K562 (cell line): ENCODE data around the gene MSH4. TPM values are rescaled to one million over a fixed set of nuclear protein-coding genes. Genes with fewer than 3 reads are reported as not detected.

ENCODE experiments used
- BRCA1 ChIP-seq, 2 experiments: fragments of 450-650 bp in 1 of 2; sonication (generic) in 1 of 2; formaldehyde crosslinking in 1 of 2; IDR thresholded peaks; 2 replicates each; pipeline versions ENCODE4 v1.5.0 to v1.6.1; 2017 to 2020; ENCODE audit warnings: mild to moderate bottlenecking in 1 of 2, missing genetic modification reagents in 1 of 2
- DACH1 ChIP-seq: fragments of 450-650 bp; IDR thresholded peaks from 2 replicates; pipeline ENCODE4 v1.6.1; 2018; ENCODE audit not compliant: partially characterized antibody
- GABPB1 ChIP-seq: sonication (generic); formaldehyde crosslinking; IDR thresholded peaks from 2 replicates; pipeline ENCODE4 v1.8.0; 2022; ENCODE audit warnings: mild to moderate bottlenecking, missing genetic modification reagents
- NCOR1 ChIP-seq: fragments of 450-650 bp; IDR thresholded peaks from 2 replicates; pipeline ENCODE4 v1.6.1; 2016; ENCODE audit warnings: mild to moderate bottlenecking, moderate library complexity
- PTRF ChIP-seq: fragments of 450-650 bp; IDR thresholded peaks from 2 replicates; pipeline ENCODE4 v1.6.1; 2016; ENCODE audit warnings: mild to moderate bottlenecking, missing genetic modification characterization, missing compliant biosample characterization
- SRF ChIP-seq, 2 experiments: fragments of 250-450, 450-650 bp in 1 of 2; sonication (Bioruptor Pico) in 1 of 2; sonication (generic) in 1 of 2; formaldehyde crosslinking; IDR thresholded peaks; 2 replicates each; pipeline versions ENCODE4 v1.5.0 to v1.5.1; 2020 to 2022; ENCODE audit warnings: mild to moderate bottlenecking in 1 of 2, missing genetic modification reagents in 1 of 2
- TAL1 ChIP-seq: fragments of 450-650 bp; IDR thresholded peaks from 2 replicates; pipeline ENCODE4 v1.6.1; 2016; ENCODE audit warnings: mild to moderate bottlenecking
- XRCC4 ChIP-seq: IDR thresholded peaks from one replicate; pipeline ENCODE4 v1.6.1; 2011; ENCODE audit not compliant: insufficient read depth, insufficient read length; ENCODE audit errors: extremely low read depth
- ZNF316 ChIP-seq: fragments of 450-650 bp; IDR thresholded peaks from 2 replicates; pipeline ENCODE4 v1.6.1; 2016
- ZNF583 ChIP-seq: fragments of 250-450 bp; sonication (Bioruptor Pico); IDR thresholded peaks from 2 replicates; pipeline ENCODE4 v1.4.0; 2020
- polyA plus RNA-seq, 8 experiments: library from polyadenylated mRNA; depleted of rRNA in 4 of 8; stranded (reverse) in 5 of 8; unstranded in 3 of 8; fragments of >200 nt; fragmentation: Nextera tagmentation in 2 of 8; fragmentation: Illumina TruSeq in 1 of 8; extraction: Ambion mirVana in 2 of 8; extraction: Trizol in 1 of 8; gene quantifications; 2 replicates each; pipeline versions ENCODE4 v1.2.1 to v1.2.3, GENCODE V29; 2011 to 2014; ENCODE audit warnings: inconsistent platforms in 1 of 8, missing spikeins in 1 of 8
- total RNA-seq, 7 experiments: library from RNA; depleted of rRNA in 6 of 7; stranded (reverse); fragments of >200 nt in 6 of 7; fragmentation: Illumina TruSeq in 2 of 7; extraction: Trizol in 2 of 7; gene quantifications; 2 replicates each; pipeline versions ENCODE4 v1.2.1 to v1.2.3, GENCODE V29; 2011 to 2021; ENCODE audit warnings: low replicate concordance in 1 of 7
- TF ChIP-seq, protein P1 (sequence below): fragments of 150-350 bp; conservative IDR thresholded peaks from 2 replicates; pipeline ENCODE4 v1.6.1; 2014; ENCODE audit warnings: low read length
- TF ChIP-seq, protein P2 (sequence below): fragments of 450-650 bp; IDR thresholded peaks from 2 replicates; pipeline ENCODE4 v1.6.1; 2017; ENCODE audit warnings: antibody characterized with exemption, mild to moderate bottlenecking
- TF ChIP-seq, protein P3 (sequence below): sonication (generic); formaldehyde crosslinking; IDR thresholded peaks from 2 replicates; pipeline ENCODE4 v1.8.0; 2022; ENCODE audit warnings: mild to moderate bottlenecking, missing genetic modification reagents
- TF ChIP-seq, protein P4 (sequence below): fragments of 450-650 bp; IDR thresholded peaks from 2 replicates; pipeline ENCODE4 v1.7.0; 2016; ENCODE audit warnings: borderline replicate concordance
- TF ChIP-seq, protein P5 (sequence below): fragments of 450-650 bp; IDR thresholded peaks from 2 replicates; pipeline ENCODE4 v1.6.1; 2016; ENCODE audit warnings: antibody characterized with exemption

MSH4 gene
- total and polyA plus RNA-seq, 9 of the 15 experiments (the other 6 are each of a cell fraction or from before 2014, with no cell fraction given): 0.04 to 0.18 (median 0.12) TPM; not detected in 4

DNA sequence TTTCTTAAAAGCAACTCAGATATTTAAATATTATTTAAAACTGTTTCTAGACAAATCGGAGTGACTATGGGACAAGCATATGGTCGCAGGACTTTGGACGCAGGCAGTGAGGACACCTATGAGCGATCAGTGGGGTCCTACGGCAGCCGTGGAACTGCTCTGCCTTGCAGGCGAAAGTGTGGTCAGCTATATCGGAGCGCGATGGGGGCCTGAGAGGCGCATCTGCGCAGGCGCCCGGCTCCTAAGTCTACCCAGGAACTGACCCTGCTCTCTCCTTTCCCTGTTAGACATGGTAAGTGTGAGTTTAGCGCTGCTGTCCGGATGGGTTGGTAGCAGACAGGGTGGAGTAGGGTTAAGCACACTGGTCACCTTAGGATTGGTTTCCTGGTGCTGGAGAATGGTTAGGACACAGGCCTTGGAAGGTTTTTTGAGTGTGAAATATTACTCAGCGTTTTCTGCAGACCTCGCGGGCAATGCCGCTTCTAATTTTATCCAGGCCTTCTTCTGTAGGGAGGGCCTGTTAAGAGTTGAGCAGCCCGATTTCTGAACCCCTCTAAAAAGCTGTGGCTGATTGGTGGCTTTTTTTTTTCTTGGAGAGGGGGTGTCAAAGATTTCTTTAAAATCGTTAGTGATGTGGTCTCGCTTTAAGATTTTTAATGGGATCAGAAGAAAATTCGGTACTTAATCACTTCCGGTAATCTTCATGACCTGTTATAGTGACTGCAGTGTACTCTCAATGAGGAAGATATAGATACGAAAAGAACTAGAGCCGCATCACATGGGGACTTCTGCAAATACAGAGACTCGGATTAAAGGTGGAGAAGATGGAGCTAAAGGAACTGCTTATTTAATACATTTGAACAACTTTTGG lies 10.5 kb upstream of the MSH4 start, which contains the start of gene RABGGTB (continued):
- TF ChIP-seq, protein P1, sequence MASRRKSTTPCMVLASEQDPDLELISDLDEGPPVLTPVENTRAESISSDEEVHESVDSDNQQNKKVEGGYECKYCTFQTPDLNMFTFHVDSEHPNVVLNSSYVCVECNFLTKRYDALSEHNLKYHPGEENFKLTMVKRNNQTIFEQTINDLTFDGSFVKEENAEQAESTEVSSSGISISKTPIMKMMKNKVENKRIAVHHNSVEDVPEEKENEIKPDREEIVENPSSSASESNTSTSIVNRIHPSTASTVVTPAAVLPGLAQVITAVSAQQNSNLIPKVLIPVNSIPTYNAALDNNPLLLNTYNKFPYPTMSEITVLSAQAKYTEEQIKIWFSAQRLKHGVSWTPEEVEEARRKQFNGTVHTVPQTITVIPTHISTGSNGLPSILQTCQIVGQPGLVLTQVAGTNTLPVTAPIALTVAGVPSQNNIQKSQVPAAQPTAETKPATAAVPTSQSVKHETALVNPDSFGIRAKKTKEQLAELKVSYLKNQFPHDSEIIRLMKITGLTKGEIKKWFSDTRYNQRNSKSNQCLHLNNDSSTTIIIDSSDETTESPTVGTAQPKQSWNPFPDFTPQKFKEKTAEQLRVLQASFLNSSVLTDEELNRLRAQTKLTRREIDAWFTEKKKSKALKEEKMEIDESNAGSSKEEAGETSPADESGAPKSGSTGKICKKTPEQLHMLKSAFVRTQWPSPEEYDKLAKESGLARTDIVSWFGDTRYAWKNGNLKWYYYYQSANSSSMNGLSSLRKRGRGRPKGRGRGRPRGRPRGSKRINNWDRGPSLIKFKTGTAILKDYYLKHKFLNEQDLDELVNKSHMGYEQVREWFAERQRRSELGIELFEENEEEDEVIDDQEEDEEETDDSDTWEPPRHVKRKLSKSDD: no peak; the same call in 1 of the 2 replicates
- peak; percentile 4; the same call in 1 of the 2 replicates for TF ChIP-seq TAL1
- TF ChIP-seq BRCA1 (IDR thresholded peaks at IDR 0.05): no peak
- TF ChIP-seq BRCA1 (CRISPR knock-in tag; IDR thresholded peaks at IDR 0.05): no peak
- no peak for TF ChIP-seq XRCC4
- no peak for TF ChIP-seq PTRF (tag)
- TF ChIP-seq, protein P2, sequence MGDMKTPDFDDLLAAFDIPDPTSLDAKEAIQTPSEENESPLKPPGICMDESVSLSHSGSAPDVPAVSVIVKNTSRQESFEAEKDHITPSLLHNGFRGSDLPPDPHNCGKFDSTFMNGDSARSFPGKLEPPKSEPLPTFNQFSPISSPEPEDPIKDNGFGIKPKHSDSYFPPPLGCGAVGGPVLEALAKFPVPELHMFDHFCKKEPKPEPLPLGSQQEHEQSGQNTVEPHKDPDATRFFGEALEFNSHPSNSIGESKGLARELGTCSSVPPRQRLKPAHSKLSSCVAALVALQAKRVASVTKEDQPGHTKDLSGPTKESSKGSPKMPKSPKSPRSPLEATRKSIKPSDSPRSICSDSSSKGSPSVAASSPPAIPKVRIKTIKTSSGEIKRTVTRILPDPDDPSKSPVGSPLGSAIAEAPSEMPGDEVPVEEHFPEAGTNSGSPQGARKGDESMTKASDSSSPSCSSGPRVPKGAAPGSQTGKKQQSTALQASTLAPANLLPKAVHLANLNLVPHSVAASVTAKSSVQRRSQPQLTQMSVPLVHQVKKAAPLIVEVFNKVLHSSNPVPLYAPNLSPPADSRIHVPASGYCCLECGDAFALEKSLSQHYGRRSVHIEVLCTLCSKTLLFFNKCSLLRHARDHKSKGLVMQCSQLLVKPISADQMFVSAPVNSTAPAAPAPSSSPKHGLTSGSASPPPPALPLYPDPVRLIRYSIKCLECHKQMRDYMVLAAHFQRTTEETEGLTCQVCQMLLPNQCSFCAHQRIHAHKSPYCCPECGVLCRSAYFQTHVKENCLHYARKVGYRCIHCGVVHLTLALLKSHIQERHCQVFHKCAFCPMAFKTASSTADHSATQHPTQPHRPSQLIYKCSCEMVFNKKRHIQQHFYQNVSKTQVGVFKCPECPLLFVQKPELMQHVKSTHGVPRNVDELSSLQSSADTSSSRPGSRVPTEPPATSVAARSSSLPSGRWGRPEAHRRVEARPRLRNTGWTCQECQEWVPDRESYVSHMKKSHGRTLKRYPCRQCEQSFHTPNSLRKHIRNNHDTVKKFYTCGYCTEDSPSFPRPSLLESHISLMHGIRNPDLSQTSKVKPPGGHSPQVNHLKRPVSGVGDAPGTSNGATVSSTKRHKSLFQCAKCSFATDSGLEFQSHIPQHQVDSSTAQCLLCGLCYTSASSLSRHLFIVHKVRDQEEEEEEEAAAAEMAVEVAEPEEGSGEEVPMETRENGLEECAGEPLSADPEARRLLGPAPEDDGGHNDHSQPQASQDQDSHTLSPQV: peak; percentile 66; the same call in 1 of the 2 replicates
- TF ChIP-seq DACH1: peak; percentile 47
- TF ChIP-seq ZNF316: peak; percentile 90
- TF ChIP-seq, protein P3, sequence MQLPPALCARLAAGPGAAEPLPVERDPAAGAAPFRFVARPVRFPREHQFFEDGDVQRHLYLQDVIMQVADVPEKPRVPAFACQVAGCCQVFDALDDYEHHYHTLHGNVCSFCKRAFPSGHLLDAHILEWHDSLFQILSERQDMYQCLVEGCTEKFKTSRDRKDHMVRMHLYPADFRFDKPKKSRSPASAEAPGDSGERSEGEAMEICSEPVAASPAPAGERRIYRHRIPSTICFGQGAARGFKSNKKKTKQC (CRISPR knock-in tag): 0 out of 2 replicates have a peak, but pooled peaks have one; percentile 44
- TF ChIP-seq, protein P4, sequence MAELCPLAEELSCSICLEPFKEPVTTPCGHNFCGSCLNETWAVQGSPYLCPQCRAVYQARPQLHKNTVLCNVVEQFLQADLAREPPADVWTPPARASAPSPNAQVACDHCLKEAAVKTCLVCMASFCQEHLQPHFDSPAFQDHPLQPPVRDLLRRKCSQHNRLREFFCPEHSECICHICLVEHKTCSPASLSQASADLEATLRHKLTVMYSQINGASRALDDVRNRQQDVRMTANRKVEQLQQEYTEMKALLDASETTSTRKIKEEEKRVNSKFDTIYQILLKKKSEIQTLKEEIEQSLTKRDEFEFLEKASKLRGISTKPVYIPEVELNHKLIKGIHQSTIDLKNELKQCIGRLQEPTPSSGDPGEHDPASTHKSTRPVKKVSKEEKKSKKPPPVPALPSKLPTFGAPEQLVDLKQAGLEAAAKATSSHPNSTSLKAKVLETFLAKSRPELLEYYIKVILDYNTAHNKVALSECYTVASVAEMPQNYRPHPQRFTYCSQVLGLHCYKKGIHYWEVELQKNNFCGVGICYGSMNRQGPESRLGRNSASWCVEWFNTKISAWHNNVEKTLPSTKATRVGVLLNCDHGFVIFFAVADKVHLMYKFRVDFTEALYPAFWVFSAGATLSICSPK: no peak
- no peak for TF ChIP-seq ZNF583
- TF ChIP-seq, protein P5, sequence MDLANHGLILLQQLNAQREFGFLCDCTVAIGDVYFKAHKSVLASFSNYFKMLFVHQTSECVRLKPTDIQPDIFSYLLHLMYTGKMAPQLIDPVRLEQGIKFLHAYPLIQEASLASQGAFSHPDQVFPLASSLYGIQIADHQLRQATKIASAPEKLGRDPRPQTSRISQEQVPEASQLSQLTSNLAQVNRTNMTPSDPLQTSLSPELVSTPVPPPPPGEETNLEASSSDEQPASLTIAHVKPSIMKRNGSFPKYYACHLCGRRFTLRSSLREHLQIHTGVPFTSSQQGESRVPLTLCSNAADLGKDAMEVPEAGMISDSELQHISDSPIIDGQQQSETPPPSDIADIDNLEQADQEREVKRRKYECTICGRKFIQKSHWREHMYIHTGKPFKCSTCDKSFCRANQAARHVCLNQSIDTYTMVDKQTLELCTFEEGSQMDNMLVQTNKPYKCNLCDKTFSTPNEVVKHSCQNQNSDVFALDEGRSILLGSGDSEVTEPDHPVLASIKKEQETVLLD: peak; percentile 89
- TF ChIP-seq SRF (CRISPR knock-in tag; IDR thresholded peaks at IDR 0.05): 0 out of 4 replicates have a peak, but pooled peaks of 1 of the 2 experiments have one; percentile 49
- peak; percentile 13; the same call in 1 of the 2 replicates for TF ChIP-seq NCOR1
- no peak for TF ChIP-seq GABPB1 (CRISPR knock-in tag)
